Measurements from ENCODE around the gene GPR155.

The GPR155 gene

DNA sequence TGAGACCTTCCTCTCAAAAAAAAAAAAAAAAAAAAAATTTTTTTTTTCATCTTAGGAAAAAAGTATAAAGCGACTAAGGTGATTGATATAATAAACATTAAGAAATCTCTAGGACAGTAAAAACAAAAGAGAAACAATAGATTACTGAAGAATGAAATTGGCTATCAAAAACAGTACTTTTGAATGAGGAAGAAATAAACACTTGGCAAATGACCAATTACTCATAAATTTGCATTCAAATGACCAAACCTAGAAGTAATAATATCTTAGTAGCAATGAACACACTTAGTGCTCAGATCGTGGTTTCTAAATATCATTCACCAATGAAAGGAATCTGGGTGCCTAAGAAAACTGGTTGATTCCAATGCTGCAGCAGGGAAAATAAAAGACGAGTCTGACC is 101.6 kb downstream of the GPR155 start:
- H3K27ac ChIP-seq = no peak overlapping the region
- DNase-seq (ENCODE audit: low read depth, low spot score) = no peak

DNA sequence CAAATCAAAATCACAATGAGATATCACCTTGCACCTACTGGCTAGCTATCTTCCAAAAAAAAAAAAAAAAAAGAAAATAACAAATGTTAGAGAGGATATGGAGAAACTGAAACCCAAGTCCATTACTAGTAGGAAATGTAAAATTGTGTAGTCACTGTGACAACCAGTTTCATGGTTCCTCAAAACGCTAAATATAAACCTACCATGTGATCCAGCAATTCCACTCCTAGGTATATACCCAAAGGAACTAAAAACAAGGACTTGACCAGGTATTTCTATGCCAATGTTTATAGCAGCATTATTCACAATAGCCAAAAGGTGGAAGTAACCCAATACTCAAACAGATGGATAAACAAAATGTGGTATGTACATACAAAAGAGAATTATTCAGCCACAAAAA is 103.0 kb downstream of the GPR155 start:
- DNase-seq (ENCODE audit: low read depth, low spot score) = no peak
- H3K27ac ChIP-seq = no peak overlapping the region

Measured in epithelial cell of prostate (primary cell).